K562 (cell line): ENCODE data around the gene NEMP1. TPM values are rescaled to one million over a fixed set of nuclear protein-coding genes. Genes with fewer than 3 reads are reported as not detected.

ENCODE experiments used
- ARID1B ChIP-seq: fragments of 450-650 bp; IDR thresholded peaks from 2 replicates; pipeline ENCODE4 v1.6.1; 2016; ENCODE audit warnings: antibody characterized with exemption, mild to moderate bottlenecking, inconsistent platforms
- BRD9 ChIP-seq: fragments of 450-650 bp; IDR thresholded peaks from 2 replicates; pipeline ENCODE4 v1.6.1; 2018; ENCODE audit warnings: low read depth; ENCODE audit not compliant: partially characterized antibody
- CBX3 ChIP-seq, 2 experiments: IDR thresholded peaks; 1 replicate in 1 of 2; 2 replicates in 1 of 2; pipeline ENCODE4 v1.6.1; 2012; ENCODE audit warnings: inconsistent platforms in 2 of 2, low read length in 2 of 2, borderline replicate concordance in 1 of 2, control low read depth in 1 of 2
- HNRNPK ChIP-seq: fragments of 200-400 bp; formaldehyde crosslinking; IDR thresholded peaks from one replicate; pipeline ENCODE4 v1.6.1; 2018; ENCODE audit warnings: mild to moderate bottlenecking, low read depth, low read length; ENCODE audit not compliant: poor library complexity, severe bottlenecking
- MTF1 ChIP-seq: fragments of 250-450 bp; sonication (Bioruptor Pico); IDR thresholded peaks from 2 replicates; pipeline ENCODE4 v1.9.0; 2021; ENCODE audit warnings: moderate library complexity, mild to moderate bottlenecking, inconsistent platforms, borderline replicate concordance
- PBX2 ChIP-seq, 2 experiments: IDR thresholded peaks in 1 of 2; conservative IDR thresholded peaks in 1 of 2; 2 replicates each; pipeline ENCODE4 v1.6.1; 2016; ENCODE audit warnings: low read depth in 2 of 2, mild to moderate bottlenecking in 1 of 2, missing compliant biosample characterization in 1 of 2, missing genetic modification characterization in 1 of 2, moderate library complexity in 1 of 2
- POU5F1 ChIP-seq: fragments of 150-350 bp; IDR thresholded peaks from 2 replicates; pipeline ENCODE4 v1.6.1; 2014; ENCODE audit warnings: borderline replicate concordance, low read length, low read depth, mild to moderate bottlenecking; ENCODE audit not compliant: partially characterized antibody
- RAD51 ChIP-seq: fragments of 450-650 bp; IDR thresholded peaks from 2 replicates; pipeline ENCODE4 v1.7.1; 2016; ENCODE audit warnings: low read depth, mild to moderate bottlenecking, borderline replicate concordance
- SMAD3 ChIP-seq: fragments of 450-650 bp; formaldehyde crosslinking; conservative IDR thresholded peaks from 2 replicates; pipeline ENCODE4 v1.4.0; 2020; ENCODE audit warnings: mild to moderate bottlenecking
- TEAD1 ChIP-seq, 2 experiments: fragments of 450-650 bp in 1 of 2; sonication (generic) in 1 of 2; formaldehyde crosslinking; IDR thresholded peaks; 2 replicates each; pipeline versions ENCODE4 v1.4.0 to v1.8.0; 2020 to 2022; ENCODE audit warnings: mild to moderate bottlenecking in 2 of 2, missing genetic modification reagents in 1 of 2
- TFAM ChIP-seq: fragments of 250-450 bp; sonication (Bioruptor Pico); conservative IDR thresholded peaks from 2 replicates; pipeline ENCODE4 v1.5.0; 2021; ENCODE audit warnings: mild to moderate bottlenecking, moderate library complexity
- TOE1 ChIP-seq, 2 experiments: fragments of 450-650 bp in 1 of 2; sonication (generic) in 1 of 2; formaldehyde crosslinking in 1 of 2; IDR thresholded peaks; 2 replicates each; pipeline versions ENCODE4 v1.7.1 to v1.8.0; 2016 to 2022; ENCODE audit warnings: borderline replicate concordance in 2 of 2, mild to moderate bottlenecking in 2 of 2, antibody characterized with exemption in 1 of 2, inconsistent platforms in 1 of 2, low read depth in 1 of 2, missing genetic modification reagents in 1 of 2, moderate library complexity in 1 of 2
- ZNF23 ChIP-seq: fragments of 250-450 bp; sonication (Bioruptor Pico); IDR thresholded peaks from 2 replicates; pipeline ENCODE4 v1.4.0; 2020; ENCODE audit warnings: mild to moderate bottlenecking
- ZNF263 ChIP-seq: sonication (generic); formaldehyde crosslinking; IDR thresholded peaks from 2 replicates; pipeline ENCODE4 v1.8.0; 2022; ENCODE audit warnings: mild to moderate bottlenecking, missing genetic modification reagents, borderline replicate concordance
- ZNF354B ChIP-seq: fragments of 250-450 bp; sonication (Bioruptor Pico); IDR thresholded peaks from 2 replicates; pipeline ENCODE4 v1.4.0; 2020
- ZNF668 ChIP-seq: fragments of 250-450 bp; sonication (Bioruptor Pico); IDR thresholded peaks from 2 replicates; pipeline ENCODE4 v1.8.0; 2022; ENCODE audit warnings: mild to moderate bottlenecking, inconsistent platforms
- ZNF75A ChIP-seq: fragments of 450-650 bp; formaldehyde crosslinking; IDR thresholded peaks from 2 replicates; pipeline ENCODE4 v1.4.0; 2020; ENCODE audit warnings: mild to moderate bottlenecking
- polyA plus RNA-seq, 8 experiments: library from polyadenylated mRNA; depleted of rRNA in 4 of 8; stranded (reverse) in 5 of 8; unstranded in 3 of 8; fragments of >200 nt; fragmentation: Nextera tagmentation in 2 of 8; fragmentation: Illumina TruSeq in 1 of 8; extraction: Ambion mirVana in 2 of 8; extraction: Trizol in 1 of 8; gene quantifications; 2 replicates each; pipeline versions ENCODE4 v1.2.1 to v1.2.3, GENCODE V29; 2011 to 2014; ENCODE audit warnings: inconsistent platforms in 1 of 8, missing spikeins in 1 of 8
- total RNA-seq, 7 experiments: library from RNA; depleted of rRNA in 6 of 7; stranded (reverse); fragments of >200 nt in 6 of 7; fragmentation: Illumina TruSeq in 2 of 7; extraction: Trizol in 2 of 7; gene quantifications; 2 replicates each; pipeline versions ENCODE4 v1.2.1 to v1.2.3, GENCODE V29; 2011 to 2021; ENCODE audit warnings: low replicate concordance in 1 of 7
- TF ChIP-seq, protein P1 (sequence below): fragments of 250-450 bp; sonication (Bioruptor Pico); IDR thresholded peaks from 2 replicates; pipeline ENCODE4 v1.8.0; 2022; ENCODE audit warnings: inconsistent platforms, mild to moderate bottlenecking, moderate library complexity, borderline replicate concordance
- TF ChIP-seq, protein P2 (sequence below): fragments of 450-650 bp; formaldehyde crosslinking; IDR thresholded peaks from 2 replicates; pipeline ENCODE4 v1.4.0; 2020; ENCODE audit warnings: mild to moderate bottlenecking, moderate library complexity
- TF ChIP-seq, protein P3 (sequence below): fragments of 450-650 bp; IDR thresholded peaks from 2 replicates; pipeline ENCODE4 v1.6.1; 2016; ENCODE audit warnings: missing biosample characterization, missing genetic modification characterization

The NEMP1 gene
- total and polyA plus RNA-seq, 9 of the 15 experiments (the other 6 are each of a cell fraction or from before 2014, with no cell fraction given) = 9.5 to 82.2 (median 41.2) TPM

GRCh38 chr12:57039016-57039798 lies 39.4 kb downstream of the NEMP1 start (continued):
- TF ChIP-seq, protein P1, sequence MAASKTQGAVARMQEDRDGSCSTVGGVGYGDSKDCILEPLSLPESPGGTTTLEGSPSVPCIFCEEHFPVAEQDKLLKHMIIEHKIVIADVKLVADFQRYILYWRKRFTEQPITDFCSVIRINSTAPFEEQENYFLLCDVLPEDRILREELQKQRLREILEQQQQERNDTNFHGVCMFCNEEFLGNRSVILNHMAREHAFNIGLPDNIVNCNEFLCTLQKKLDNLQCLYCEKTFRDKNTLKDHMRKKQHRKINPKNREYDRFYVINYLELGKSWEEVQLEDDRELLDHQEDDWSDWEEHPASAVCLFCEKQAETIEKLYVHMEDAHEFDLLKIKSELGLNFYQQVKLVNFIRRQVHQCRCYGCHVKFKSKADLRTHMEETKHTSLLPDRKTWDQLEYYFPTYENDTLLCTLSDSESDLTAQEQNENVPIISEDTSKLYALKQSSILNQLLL (CRISPR knock-in tag) = no peak
- TF ChIP-seq ZNF668 (CRISPR knock-in tag) (no peak), PBX2 (CRISPR knock-in tag; IDR thresholded peaks at IDR 0.05; ENCODE audit: low read depth) (no peak), PBX2 (tag; conservative IDR thresholded peaks at IDR 0.05; ENCODE audit: low read depth) (peak; percentile 31; the same call in 1 of the 2 replicates), TEAD1 (CRISPR knock-in tag; IDR thresholded peaks at IDR 0.05) (peak in 1 of 2 experiments; percentile 65; a peak in 1 of 4 replicates), ZNF354B (CRISPR knock-in tag) (no peak), TFAM (CRISPR knock-in tag) (no peak), ARID1B (peak; percentile 91), ZNF75A (no peak), BRD9 (no peak), POU5F1 (no peak), MTF1 (CRISPR knock-in tag) (no peak), CBX3 (IDR thresholded peaks at IDR 0.05; ENCODE audit: borderline replicate concordance in 1 of 2, low read length in 2 of 2) (no peak), TOE1 (IDR thresholded peaks at IDR 0.05; ENCODE audit: borderline replicate concordance) (no peak), TOE1 (CRISPR knock-in tag; IDR thresholded peaks at IDR 0.05; ENCODE audit: borderline replicate concordance, low read depth) (no peak), SMAD3 (no peak), HNRNPK (no peak), ZNF23 (CRISPR knock-in tag) (no peak), RAD51 (no peak), ZNF263 (no peak; the same call in 1 of the 2 replicates)
- TF ChIP-seq, protein P2, sequence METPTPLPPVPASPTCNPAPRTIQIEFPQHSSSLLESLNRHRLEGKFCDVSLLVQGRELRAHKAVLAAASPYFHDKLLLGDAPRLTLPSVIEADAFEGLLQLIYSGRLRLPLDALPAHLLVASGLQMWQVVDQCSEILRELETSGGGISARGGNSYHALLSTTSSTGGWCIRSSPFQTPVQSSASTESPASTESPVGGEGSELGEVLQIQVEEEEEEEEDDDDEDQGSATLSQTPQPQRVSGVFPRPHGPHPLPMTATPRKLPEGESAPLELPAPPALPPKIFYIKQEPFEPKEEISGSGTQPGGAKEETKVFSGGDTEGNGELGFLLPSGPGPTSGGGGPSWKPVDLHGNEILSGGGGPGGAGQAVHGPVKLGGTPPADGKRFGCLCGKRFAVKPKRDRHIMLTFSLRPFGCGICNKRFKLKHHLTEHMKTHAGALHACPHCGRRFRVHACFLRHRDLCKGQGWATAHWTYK (CRISPR knock-in tag) = no peak
- TF ChIP-seq, protein P3, sequence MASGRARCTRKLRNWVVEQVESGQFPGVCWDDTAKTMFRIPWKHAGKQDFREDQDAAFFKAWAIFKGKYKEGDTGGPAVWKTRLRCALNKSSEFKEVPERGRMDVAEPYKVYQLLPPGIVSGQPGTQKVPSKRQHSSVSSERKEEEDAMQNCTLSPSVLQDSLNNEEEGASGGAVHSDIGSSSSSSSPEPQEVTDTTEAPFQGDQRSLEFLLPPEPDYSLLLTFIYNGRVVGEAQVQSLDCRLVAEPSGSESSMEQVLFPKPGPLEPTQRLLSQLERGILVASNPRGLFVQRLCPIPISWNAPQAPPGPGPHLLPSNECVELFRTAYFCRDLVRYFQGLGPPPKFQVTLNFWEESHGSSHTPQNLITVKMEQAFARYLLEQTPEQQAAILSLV (tag) = no peak
